ENCODE measurements around the gene IFT88.

DNA sequence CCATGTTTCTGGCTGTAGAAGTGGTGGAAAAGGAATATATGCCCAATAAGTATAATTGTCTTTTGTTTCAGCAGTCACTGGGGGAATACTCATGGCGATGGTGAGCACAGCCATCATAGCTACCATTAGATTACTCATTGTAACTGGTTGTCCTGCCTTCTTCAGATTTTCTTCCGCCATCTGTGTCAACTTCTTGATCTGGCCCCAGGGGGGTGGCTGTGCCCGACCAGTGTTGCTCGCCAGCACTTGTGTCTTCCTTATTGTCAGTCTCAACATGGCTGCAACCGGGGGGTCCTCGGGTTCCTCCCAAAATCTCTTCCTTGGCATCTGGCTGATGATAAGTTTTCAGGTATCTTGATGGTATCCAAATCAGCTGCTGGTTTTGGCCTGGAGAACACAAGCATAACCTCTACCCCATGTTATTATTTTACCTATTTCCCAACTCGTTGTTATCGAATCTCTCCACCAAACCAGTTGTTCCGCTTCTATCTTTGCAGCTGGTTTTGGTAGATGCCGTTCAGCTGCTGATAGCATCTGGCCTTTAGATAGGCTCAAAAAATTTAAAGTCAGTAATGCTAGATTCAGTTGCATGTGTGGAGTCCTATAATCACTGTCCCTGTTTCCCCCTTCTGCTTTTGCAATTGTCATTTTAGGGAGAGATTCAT, 113.6 kb downstream of the IFT88 start:
- TF ChIP-seq, protein P1, sequence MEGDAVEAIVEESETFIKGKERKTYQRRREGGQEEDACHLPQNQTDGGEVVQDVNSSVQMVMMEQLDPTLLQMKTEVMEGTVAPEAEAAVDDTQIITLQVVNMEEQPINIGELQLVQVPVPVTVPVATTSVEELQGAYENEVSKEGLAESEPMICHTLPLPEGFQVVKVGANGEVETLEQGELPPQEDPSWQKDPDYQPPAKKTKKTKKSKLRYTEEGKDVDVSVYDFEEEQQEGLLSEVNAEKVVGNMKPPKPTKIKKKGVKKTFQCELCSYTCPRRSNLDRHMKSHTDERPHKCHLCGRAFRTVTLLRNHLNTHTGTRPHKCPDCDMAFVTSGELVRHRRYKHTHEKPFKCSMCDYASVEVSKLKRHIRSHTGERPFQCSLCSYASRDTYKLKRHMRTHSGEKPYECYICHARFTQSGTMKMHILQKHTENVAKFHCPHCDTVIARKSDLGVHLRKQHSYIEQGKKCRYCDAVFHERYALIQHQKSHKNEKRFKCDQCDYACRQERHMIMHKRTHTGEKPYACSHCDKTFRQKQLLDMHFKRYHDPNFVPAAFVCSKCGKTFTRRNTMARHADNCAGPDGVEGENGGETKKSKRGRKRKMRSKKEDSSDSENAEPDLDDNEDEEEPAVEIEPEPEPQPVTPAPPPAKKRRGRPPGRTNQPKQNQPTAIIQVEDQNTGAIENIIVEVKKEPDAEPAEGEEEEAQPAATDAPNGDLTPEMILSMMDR (IDR thresholded peaks at IDR 0.05): no peak
- TF ChIP-seq POLR2A (IDR thresholded peaks at IDR 0.05): no peak
